HCT116 (cell line): ENCODE results near the gene CTSZ. TPM values are rescaled to one million over a fixed set of nuclear protein-coding genes. Genes with fewer than 3 reads are reported as not detected.

ENCODE experiments used
- ATAC-seq: fragments of 200-7000 bp; cut with Tn5 transposase; 2 replicates; pipeline ENCODE4 v1.9.1; 2020; ENCODE audit warnings: mild to moderate bottlenecking, moderate library complexity
- BruUV-seq: library from RNA; stranded (reverse); fragments of 400-500 nt; replicated peaks from 2 replicates; lab custom pipeline; 2021; lab: Mats Ljungman, UMichigan
- CTCF ChIA-PET: fragments of 300-600 bp; sonication (Branson Sonifier 250); formaldehyde crosslinking; loops from one replicate; lab custom pipeline; 2021; ENCODE audit warnings: antibody characterized with exemption; lab: Charles Lee
- POLR2A ChIA-PET: fragments of 300-600, 350-600 bp; sonication (Branson Sonifier 250); formaldehyde crosslinking; loops from one replicate; lab custom pipeline; 2021; ENCODE audit warnings: antibody characterized with exemption; lab: Charles Lee
- RAD21 ChIA-PET, 2 experiments: fragments of 300-600 bp; sonication (Branson Sonifier 250); formaldehyde crosslinking; loops; one replicate each; lab custom pipeline; 2023; ENCODE audit warnings: low total read pairs in 2 of 2; ENCODE audit not compliant: uncharacterized antibody in 2 of 2, unreplicated experiment in 2 of 2, low non-redundant PET in 1 of 2; lab: Charles Lee
- DNase-seq: peaks from one replicate; pipeline ENCODE4 v3.0.0-alpha.2; 2010; ENCODE audit warnings: low read depth, low spot score
- H2AFZ ChIP-seq: fragments of 200-600 bp; shearing (Covaris generic), sonication (generic); 2 replicates; pipeline ENCODE4 v1.6.1; 2017; ENCODE audit warnings: low read depth, mixed run types, mixed read lengths, antibody characterized with exemption, low read length; ENCODE audit not compliant: poor library complexity, severe bottlenecking
- H3K27ac ChIP-seq: 2 replicates; pipeline ENCODE4 v1.5.1; 2012; ENCODE audit warnings: low read depth, low read length
- H3K27me3 ChIP-seq: fragments of 200-600 bp; sonication (generic); 2 replicates; pipeline ENCODE4 v1.6.1; 2016; ENCODE audit warnings: mixed run types, low read length, mixed read lengths; ENCODE audit not compliant: insufficient read depth
- H3K36me3 ChIP-seq, 2 experiments: fragments of 200-500 bp in 1 of 2; fragments of 200-600 bp in 1 of 2; sonication (Bioruptor generic) in 1 of 2; sonication (generic) in 1 of 2; 2 replicates each; pipeline versions ENCODE4 v1.5.1 to v1.6.1; 2014 to 2016; ENCODE audit warnings: low read length in 2 of 2, inconsistent platforms in 1 of 2, mixed read lengths in 1 of 2, mixed run types in 1 of 2; ENCODE audit not compliant: insufficient read depth in 2 of 2, control insufficient read depth in 1 of 2
- H3K4me1 ChIP-seq, 2 experiments: fragments of 200-600 bp in 1 of 2; sonication (generic) in 1 of 2; 2 replicates each; pipeline versions ENCODE4 v1.5.1 to v1.6.1; 2012 to 2017; ENCODE audit warnings: low read length in 2 of 2, inconsistent platforms in 1 of 2, mild to moderate bottlenecking in 1 of 2, mixed read lengths in 1 of 2, mixed run types in 1 of 2, moderate library complexity in 1 of 2; ENCODE audit not compliant: insufficient read depth in 2 of 2, control insufficient read depth in 1 of 2
- H3K4me2 ChIP-seq: fragments of 200-600 bp; sonication (generic); 2 replicates; pipeline ENCODE4 v1.6.1; 2017; ENCODE audit warnings: mixed run types, low read length, mixed read lengths
- H3K4me3 ChIP-seq, 2 experiments: fragments of 200-600 bp in 1 of 2; sonication (generic) in 1 of 2; replicated peaks in 1 of 2; 2 replicates each; pipeline ENCODE4 v1.5.1; 2011 to 2016; ENCODE audit warnings: low read length in 2 of 2, control low read depth in 1 of 2, low read depth in 1 of 2, mild to moderate bottlenecking in 1 of 2, mixed read lengths in 1 of 2, mixed run types in 1 of 2
- H3K79me2 ChIP-seq: fragments of 200-600 bp; sonication (generic); 2 replicates; pipeline ENCODE4 v1.6.1; 2017; ENCODE audit warnings: mild to moderate bottlenecking, mixed run types, low read length, moderate library complexity, mixed read lengths; ENCODE audit not compliant: insufficient read depth
- H3K9ac ChIP-seq: fragments of 200-600 bp; sonication (generic); 2 replicates; pipeline ENCODE4 v1.6.1; 2016; ENCODE audit warnings: low read length, mixed read lengths
- H3K9me2 ChIP-seq: fragments of 200-600 bp; sonication (generic), shearing (Covaris generic); 2 replicates; pipeline ENCODE4 v1.6.1; 2017; ENCODE audit warnings: mixed run types, mild to moderate bottlenecking, moderate library complexity; ENCODE audit not compliant: insufficient read depth
- H3K9me3 ChIP-seq, 2 experiments: fragments of 200-500 bp in 1 of 2; fragments of 200-600 bp in 1 of 2; sonication (Bioruptor generic) in 1 of 2; sonication (generic) in 1 of 2; 2 replicates each; pipeline ENCODE4 v1.6.1; 2014 to 2017; ENCODE audit warnings: low read length in 2 of 2, mixed read lengths in 2 of 2, inconsistent platforms in 1 of 2, low read depth in 1 of 2, mild to moderate bottlenecking in 1 of 2, mixed run types in 1 of 2, moderate library complexity in 1 of 2; ENCODE audit not compliant: control insufficient read depth in 1 of 2, insufficient read depth in 1 of 2
- H4K20me1 ChIP-seq: fragments of 200-600 bp; sonication (generic), shearing (Covaris generic); 2 replicates; pipeline ENCODE4 v1.6.1; 2017; ENCODE audit warnings: mixed run types, mild to moderate bottlenecking, moderate library complexity; ENCODE audit not compliant: insufficient read depth
- EGR1 ChIP-seq: IDR thresholded peaks from 2 replicates; pipeline ENCODE4 v1.6.1; 2012; ENCODE audit warnings: low read depth
- POLR2AphosphoS5 ChIP-seq: IDR thresholded peaks from 2 replicates; pipeline ENCODE4 v1.6.1; 2011; ENCODE audit warnings: mild to moderate bottlenecking, low read depth, low read length, moderate library complexity
- SRF ChIP-seq: IDR thresholded peaks from 2 replicates; pipeline ENCODE4 v1.6.1; 2012; ENCODE audit warnings: low read depth
- YY1 ChIP-seq: IDR thresholded peaks from 2 replicates; pipeline ENCODE4 v1.6.1; 2011; ENCODE audit warnings: low read length, low read depth, moderate library complexity, mild to moderate bottlenecking; ENCODE audit not compliant: insufficient replicate concordance; ENCODE audit errors: extremely low read depth
- intact Hi-C: fragments of 100-400 bp; cut with micrococcal nuclease; formaldehyde crosslinking; loops from 2 replicates; pipeline ENCODE4 v1.10.0; 2022
- total RNA-seq: library from RNA; stranded (reverse); gene quantifications from one replicate; pipeline ENCODE4 v1.2.1, GENCODE V29; 2021; ENCODE audit not compliant: unreplicated experiment
- TF ChIP-seq, protein P1 (sequence below): IDR thresholded peaks from 2 replicates; pipeline ENCODE4 v1.6.1; 2011; ENCODE audit warnings: mild to moderate bottlenecking, low read length, moderate library complexity; ENCODE audit not compliant: insufficient replicate concordance; ENCODE audit errors: extremely low read depth
- TF ChIP-seq, protein P2 (sequence below): IDR thresholded peaks from 2 replicates; pipeline ENCODE4 v1.6.1; 2012; ENCODE audit warnings: low read depth

The CTSZ gene
- total RNA-seq, 1 experiment from 2014 or later = 100 TPM

- H3K9me2 ChIP-seq = no peaks in the 10 kb centered on the region
- no peaks in the 10 kb centered on the region for H3K27me3 ChIP-seq
- peaks cover 30% of the 10 kb centered on the region; the same call in 1 of the 2 replicates for H4K20me1 ChIP-seq
- POLR2A ChIA-PET = no interaction called here
- no peak overlapping the region for H3K9ac ChIP-seq
- no peak overlapping the region for H3K4me2 ChIP-seq
- H3K36me3 ChIP-seq = peaks cover 36 to 54% of the 10 kb centered on the region in 2 experiments
- H3K27ac ChIP-seq = no peak overlapping the region
- ATAC-seq (no peak), DNase-seq (no peak)
- BruUV-seq = no TSS peak
- RAD21 ChIA-PET = no interaction called here
- no peak overlapping the region for H2AFZ ChIP-seq
- CTCF ChIA-PET = no interaction called here
- TF ChIP-seq POLR2AphosphoS5 = no peak
- no peak for TF ChIP-seq SRF
- TF ChIP-seq, protein P1, sequence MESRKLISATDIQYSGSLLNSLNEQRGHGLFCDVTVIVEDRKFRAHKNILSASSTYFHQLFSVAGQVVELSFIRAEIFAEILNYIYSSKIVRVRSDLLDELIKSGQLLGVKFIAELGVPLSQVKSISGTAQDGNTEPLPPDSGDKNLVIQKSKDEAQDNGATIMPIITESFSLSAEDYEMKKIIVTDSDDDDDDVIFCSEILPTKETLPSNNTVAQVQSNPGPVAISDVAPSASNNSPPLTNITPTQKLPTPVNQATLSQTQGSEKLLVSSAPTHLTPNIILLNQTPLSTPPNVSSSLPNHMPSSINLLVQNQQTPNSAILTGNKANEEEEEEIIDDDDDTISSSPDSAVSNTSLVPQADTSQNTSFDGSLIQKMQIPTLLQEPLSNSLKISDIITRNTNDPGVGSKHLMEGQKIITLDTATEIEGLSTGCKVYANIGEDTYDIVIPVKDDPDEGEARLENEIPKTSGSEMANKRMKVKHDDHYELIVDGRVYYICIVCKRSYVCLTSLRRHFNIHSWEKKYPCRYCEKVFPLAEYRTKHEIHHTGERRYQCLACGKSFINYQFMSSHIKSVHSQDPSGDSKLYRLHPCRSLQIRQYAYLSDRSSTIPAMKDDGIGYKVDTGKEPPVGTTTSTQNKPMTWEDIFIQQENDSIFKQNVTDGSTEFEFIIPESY = no peak
- no peak for TF ChIP-seq YY1
- TF ChIP-seq, protein P2, sequence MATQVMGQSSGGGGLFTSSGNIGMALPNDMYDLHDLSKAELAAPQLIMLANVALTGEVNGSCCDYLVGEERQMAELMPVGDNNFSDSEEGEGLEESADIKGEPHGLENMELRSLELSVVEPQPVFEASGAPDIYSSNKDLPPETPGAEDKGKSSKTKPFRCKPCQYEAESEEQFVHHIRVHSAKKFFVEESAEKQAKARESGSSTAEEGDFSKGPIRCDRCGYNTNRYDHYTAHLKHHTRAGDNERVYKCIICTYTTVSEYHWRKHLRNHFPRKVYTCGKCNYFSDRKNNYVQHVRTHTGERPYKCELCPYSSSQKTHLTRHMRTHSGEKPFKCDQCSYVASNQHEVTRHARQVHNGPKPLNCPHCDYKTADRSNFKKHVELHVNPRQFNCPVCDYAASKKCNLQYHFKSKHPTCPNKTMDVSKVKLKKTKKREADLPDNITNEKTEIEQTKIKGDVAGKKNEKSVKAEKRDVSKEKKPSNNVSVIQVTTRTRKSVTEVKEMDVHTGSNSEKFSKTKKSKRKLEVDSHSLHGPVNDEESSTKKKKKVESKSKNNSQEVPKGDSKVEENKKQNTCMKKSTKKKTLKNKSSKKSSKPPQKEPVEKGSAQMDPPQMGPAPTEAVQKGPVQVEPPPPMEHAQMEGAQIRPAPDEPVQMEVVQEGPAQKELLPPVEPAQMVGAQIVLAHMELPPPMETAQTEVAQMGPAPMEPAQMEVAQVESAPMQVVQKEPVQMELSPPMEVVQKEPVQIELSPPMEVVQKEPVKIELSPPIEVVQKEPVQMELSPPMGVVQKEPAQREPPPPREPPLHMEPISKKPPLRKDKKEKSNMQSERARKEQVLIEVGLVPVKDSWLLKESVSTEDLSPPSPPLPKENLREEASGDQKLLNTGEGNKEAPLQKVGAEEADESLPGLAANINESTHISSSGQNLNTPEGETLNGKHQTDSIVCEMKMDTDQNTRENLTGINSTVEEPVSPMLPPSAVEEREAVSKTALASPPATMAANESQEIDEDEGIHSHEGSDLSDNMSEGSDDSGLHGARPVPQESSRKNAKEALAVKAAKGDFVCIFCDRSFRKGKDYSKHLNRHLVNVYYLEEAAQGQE = no peak
- TF ChIP-seq EGR1 = no peak
- TF ChIP-seq, all 23 proteins: peak for 0
- H3K4me1 ChIP-seq = peaks cover 10 to 24% of the 10 kb centered on the region in 2 experiments
- H3K79me2 ChIP-seq = peaks cover 75% of the 10 kb centered on the region
- H3K4me3 ChIP-seq = no peak overlapping the region
- intact Hi-C loops = no loop called here
- no peaks in the 10 kb centered on the region for H3K9me3 ChIP-seq
Measured at GRCh38 chr20:59028812-59029211, 21.8 kb upstream of the CTSZ start.
